Mesenchymal stem cell (in vitro differentiated cells and primary cell): ENCODE results near the gene ALKBH4.

ENCODE experiments used
- DNase-seq: peaks from one replicate; pipeline ENCODE4 v3.0.0-alpha.2; 2013
- H2AFZ ChIP-seq: one replicate; pipeline ENCODE4 v1.6.1; 2013; ENCODE audit warnings: low read depth, mild to moderate bottlenecking, control low read depth, inconsistent platforms, low read length, moderate library complexity
- H2AK5ac ChIP-seq: 2 replicates; pipeline ENCODE4 v1.6.1; 2013; ENCODE audit warnings: low read length, moderate library complexity, mild to moderate bottlenecking, inconsistent platforms; ENCODE audit not compliant: severe bottlenecking
- H2BK120ac ChIP-seq: one replicate; pipeline ENCODE4 v1.6.1; 2013; ENCODE audit warnings: low read depth, mild to moderate bottlenecking, inconsistent platforms, low read length, moderate library complexity
- H2BK12ac ChIP-seq, 2 experiments: one replicate each; pipeline ENCODE4 v1.6.1; 2013; ENCODE audit warnings: inconsistent platforms in 2 of 2, low read length in 2 of 2, mild to moderate bottlenecking in 2 of 2, moderate library complexity in 2 of 2, control low read depth in 1 of 2
- H2BK15ac ChIP-seq: one replicate; pipeline ENCODE4 v1.6.1; 2013; ENCODE audit warnings: mild to moderate bottlenecking, low read depth, inconsistent platforms; ENCODE audit not compliant: poor library complexity, severe bottlenecking
- H2BK5ac ChIP-seq: 2 replicates; pipeline ENCODE4 v1.6.1; 2013; ENCODE audit warnings: low read depth, mild to moderate bottlenecking, low read length, control low read depth, inconsistent platforms; ENCODE audit not compliant: poor library complexity, severe bottlenecking
- H3K14ac ChIP-seq, 2 experiments: one replicate each; pipeline ENCODE4 v1.6.1; 2013; ENCODE audit warnings: inconsistent platforms in 2 of 2, low read length in 2 of 2, control low read depth in 1 of 2, mild to moderate bottlenecking in 1 of 2, moderate library complexity in 1 of 2
- H3K18ac ChIP-seq, 2 experiments: one replicate each; pipeline ENCODE4 v1.6.1; 2013; ENCODE audit warnings: inconsistent platforms in 2 of 2, low read length in 2 of 2, control low read depth in 1 of 2, low read depth in 1 of 2, mild to moderate bottlenecking in 1 of 2
- H3K23ac ChIP-seq, 2 experiments: one replicate each; pipeline ENCODE4 v1.6.1; 2013; ENCODE audit warnings: inconsistent platforms in 2 of 2, low read length in 2 of 2, mild to moderate bottlenecking in 2 of 2, moderate library complexity in 2 of 2, control low read depth in 1 of 2
- H3K27ac ChIP-seq: 2 replicates; pipeline ENCODE4 v1.5.1; 2013; ENCODE audit warnings: mild to moderate bottlenecking, moderate library complexity, low read length, control low read depth, inconsistent platforms; ENCODE audit not compliant: poor library complexity, severe bottlenecking
- H3K27me3 ChIP-seq, 2 experiments: 2 replicates each; pipeline versions ENCODE4 v1.6.1 to v1.7.0; 2013; ENCODE audit warnings: low read length in 2 of 2, mild to moderate bottlenecking in 2 of 2, moderate library complexity in 2 of 2, control low read depth in 1 of 2, inconsistent platforms in 1 of 2; ENCODE audit not compliant: control insufficient read depth in 1 of 2, insufficient read depth in 1 of 2
- H3K36me3 ChIP-seq, 2 experiments: 2 replicates each; pipeline versions ENCODE4 v1.6.1 to v1.7.0; 2013; ENCODE audit warnings: low read length in 2 of 2, control low read depth in 1 of 2, inconsistent platforms in 1 of 2, low read depth in 1 of 2, mild to moderate bottlenecking in 1 of 2; ENCODE audit not compliant: insufficient read depth in 2 of 2, control insufficient read depth in 1 of 2
- H3K4ac ChIP-seq, 2 experiments: one replicate each; pipeline ENCODE4 v1.6.1; 2013; ENCODE audit warnings: inconsistent platforms in 2 of 2, low read length in 2 of 2, mild to moderate bottlenecking in 2 of 2, moderate library complexity in 2 of 2, control low read depth in 1 of 2, low read depth in 1 of 2
- H3K4me1 ChIP-seq: 2 replicates; pipeline ENCODE4 v1.6.1; 2013; ENCODE audit warnings: low read depth, low read length, control low read depth; ENCODE audit not compliant: control insufficient read depth, insufficient read depth
- H3K4me2 ChIP-seq: 2 replicates; pipeline ENCODE4 v1.6.1; 2013; ENCODE audit warnings: low read length, mild to moderate bottlenecking, inconsistent platforms; ENCODE audit not compliant: poor library complexity, severe bottlenecking
- H3K4me3 ChIP-seq, 2 experiments: 2 replicates each; pipeline versions ENCODE4 v1.5.1 to v1.7.0; 2013; ENCODE audit warnings: low read length in 2 of 2, mild to moderate bottlenecking in 2 of 2, control low read depth in 1 of 2, low read depth in 1 of 2; ENCODE audit not compliant: insufficient read depth in 1 of 2
- H3K79me1 ChIP-seq: replicated peaks from 2 replicates; pipeline ENCODE4 v1.6.1; 2013; ENCODE audit warnings: mild to moderate bottlenecking, control low read depth, low read length, inconsistent platforms; ENCODE audit not compliant: poor library complexity, severe bottlenecking
- H3K9ac ChIP-seq: 2 replicates; pipeline ENCODE4 v1.7.0; 2013; ENCODE audit warnings: mild to moderate bottlenecking, low read length, moderate library complexity
- H3K9me3 ChIP-seq: 2 replicates; pipeline ENCODE4 v1.7.0; 2013; ENCODE audit warnings: mild to moderate bottlenecking, low read length; ENCODE audit not compliant: control insufficient read depth
- H4K8ac ChIP-seq: one replicate; pipeline ENCODE4 v1.6.1; 2013; ENCODE audit warnings: inconsistent platforms, mild to moderate bottlenecking, low read length, moderate library complexity
- H4K91ac ChIP-seq: one replicate; pipeline ENCODE4 v1.6.1; 2013; ENCODE audit warnings: mild to moderate bottlenecking, low read length, inconsistent platforms
- WGBS: methylation state at CpG from one replicate; pipeline ENCODE4 v1.1.7; 2013; ENCODE audit warnings: mixed read lengths; 5-methylcytosine and 5-hydroxymethylcytosine counted together

Gene ALKBH4

DNA sequence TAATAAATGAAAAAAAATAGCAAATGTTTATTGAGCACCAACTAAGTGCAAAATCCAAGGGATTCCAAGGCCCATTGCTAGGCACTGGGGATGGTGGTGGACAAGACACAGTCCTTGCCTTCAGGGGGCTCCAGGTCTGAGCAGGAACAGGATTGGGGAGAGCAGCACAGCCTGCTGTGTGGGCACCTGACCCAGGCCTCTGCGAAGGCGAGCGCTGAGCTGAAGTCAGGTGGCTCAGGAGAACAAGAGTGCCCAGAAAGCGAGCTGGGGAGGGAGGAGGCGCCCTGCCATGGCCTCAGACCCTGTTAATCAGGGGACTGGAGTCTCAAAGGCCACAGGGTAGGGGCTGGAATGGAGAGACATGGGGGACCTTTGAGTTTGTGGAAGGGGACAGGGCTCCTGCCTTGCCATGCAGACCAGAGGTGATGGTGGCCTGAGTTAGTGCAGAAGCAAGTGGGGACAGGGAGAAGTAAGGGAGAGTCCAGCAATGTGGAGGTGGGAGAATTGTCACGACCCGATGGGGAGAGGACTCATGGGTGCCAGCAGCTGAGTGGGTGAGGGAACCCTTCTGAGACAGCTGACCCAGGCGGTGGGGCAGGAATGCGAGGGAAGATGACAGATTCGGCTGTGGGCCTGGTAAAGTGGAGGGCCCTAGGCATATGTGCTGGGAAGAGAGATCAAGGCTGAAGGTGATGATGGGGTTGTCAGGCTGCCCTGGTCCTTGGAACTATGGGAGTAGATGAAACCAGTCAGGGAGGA, 35.3 kb downstream of the ALKBH4 start:
- H3K4me2 ChIP-seq, result no peak overlapping the region
- H4K8ac ChIP-seq, result no peak overlapping the region
- no peak overlapping the region for H2BK15ac ChIP-seq
- H3K79me1 ChIP-seq, result peaks cover 4% of the 10 kb centered on the region
- 98% methylated on average over 10 of the region's 10 CpGs for WGBS
- no peak overlapping the region for H2AFZ ChIP-seq
- H3K4me3 ChIP-seq, result no peak overlapping the region
- H3K36me3 ChIP-seq, result peaks cover 35 to 37% of the 10 kb centered on the region in 2 experiments
- H3K9ac ChIP-seq, result no peak overlapping the region
- no peak overlapping the region for H4K91ac ChIP-seq
- H3K27ac ChIP-seq, result no peak overlapping the region
- H3K9me3 ChIP-seq, result no peaks in the 10 kb centered on the region
- no peak overlapping the region for H2AK5ac ChIP-seq
- H2BK120ac ChIP-seq, result no peak overlapping the region
- H3K4me1 ChIP-seq, result peaks cover 36% of the 10 kb centered on the region
- no peak for DNase-seq
- H2BK12ac ChIP-seq, result no peak overlapping the region
- H3K4ac ChIP-seq, result no peak overlapping the region
- no peak overlapping the region for H3K18ac ChIP-seq
- no peak overlapping the region for H2BK5ac ChIP-seq
- H3K27me3 ChIP-seq, result no peaks in the 10 kb centered on the region
- no peak overlapping the region for H3K14ac ChIP-seq
- no peak overlapping the region for H3K23ac ChIP-seq

- no peak overlapping the region for H2BK5ac ChIP-seq
- H3K23ac ChIP-seq, result no peak overlapping the region
- WGBS, result 94% methylated on average over 4 of the region's 5 CpGs
- H3K27ac ChIP-seq, result no peak overlapping the region
- peaks cover 3% of the 10 kb centered on the region for H3K79me1 ChIP-seq
- no peak overlapping the region for H3K4me2 ChIP-seq
- no peaks in the 10 kb centered on the region for H3K27me3 ChIP-seq
- no peak overlapping the region for H4K8ac ChIP-seq
- peaks cover 47% of the 10 kb centered on the region in 2 experiments for H3K36me3 ChIP-seq
- DNase-seq, result no peak
- H2AK5ac ChIP-seq, result no peak overlapping the region
- no peak overlapping the region for H3K4me3 ChIP-seq
- H2BK120ac ChIP-seq, result no peak overlapping the region
- peaks cover 26% of the 10 kb centered on the region for H3K4me1 ChIP-seq
- H3K9me3 ChIP-seq, result no peaks in the 10 kb centered on the region
- H2BK12ac ChIP-seq, result no peak overlapping the region
- H3K9ac ChIP-seq, result no peak overlapping the region
- H3K18ac ChIP-seq, result no peak overlapping the region
- no peak overlapping the region for H3K14ac ChIP-seq
- H2AFZ ChIP-seq, result no peak overlapping the region
- no peak overlapping the region for H2BK15ac ChIP-seq
- H3K4ac ChIP-seq, result no peak overlapping the region
- H4K91ac ChIP-seq, result no peak overlapping the region
These were observed 37.7 kb downstream of the ALKBH4 start for GRCh38 chr7:102427019-102427405.

- no peak overlapping the region for H4K91ac ChIP-seq
- H3K27ac ChIP-seq, result no peak overlapping the region
- peaks cover 21% of the 10 kb centered on the region for H3K4me1 ChIP-seq
- no peaks in the 10 kb centered on the region for H3K9me3 ChIP-seq
- no peak overlapping the region for H2AFZ ChIP-seq
- H3K14ac ChIP-seq, result no peak overlapping the region
- H3K9ac ChIP-seq, result no peak overlapping the region
- no peak overlapping the region for H3K23ac ChIP-seq
- no peak overlapping the region for H2AK5ac ChIP-seq
- H3K79me1 ChIP-seq, result peaks cover 3% of the 10 kb centered on the region
- H2BK5ac ChIP-seq, result no peak overlapping the region
- no peak overlapping the region for H2BK12ac ChIP-seq
- no peak overlapping the region for H4K8ac ChIP-seq
- no peak for DNase-seq
- WGBS, result 95% methylated on average over 14 of the region's 16 CpGs
- H3K18ac ChIP-seq, result no peak overlapping the region
- H2BK15ac ChIP-seq, result no peak overlapping the region
- H3K4me3 ChIP-seq, result no peak overlapping the region
- no peak overlapping the region for H3K4me2 ChIP-seq
- no peak overlapping the region for H3K4ac ChIP-seq
- no peaks in the 10 kb centered on the region for H3K27me3 ChIP-seq
- peaks cover 47 to 51% of the 10 kb centered on the region in 2 experiments for H3K36me3 ChIP-seq
- no peak overlapping the region for H2BK120ac ChIP-seq
These were observed 38.2 kb downstream of the ALKBH4 start for GRCh38 chr7:102426268-102427018.

GRCh38 chr7:102425639-102426267, 38.9 kb downstream of the ALKBH4 start:
- H3K27ac ChIP-seq, result peak overlapping the region; percentile 21
- H4K8ac ChIP-seq, result no peak overlapping the region
- 93% methylated on average over 25 of the region's 25 CpGs for WGBS
- no peak overlapping the region for H2BK5ac ChIP-seq
- H2BK15ac ChIP-seq, result no peak overlapping the region
- H3K9ac ChIP-seq, result no peak overlapping the region
- peaks cover 4% of the 10 kb centered on the region for H3K79me1 ChIP-seq
- H2BK120ac ChIP-seq, result no peak overlapping the region
- H3K27me3 ChIP-seq, result no peaks in the 10 kb centered on the region
- H2AFZ ChIP-seq, result no peak overlapping the region
- DNase-seq, result no peak
- H3K18ac ChIP-seq, result no peak overlapping the region
- no peak overlapping the region for H2AK5ac ChIP-seq
- no peak overlapping the region for H3K4ac ChIP-seq
- H3K23ac ChIP-seq, result no peak overlapping the region
- H2BK12ac ChIP-seq, result no peak overlapping the region
- no peak overlapping the region for H4K91ac ChIP-seq
- H3K36me3 ChIP-seq, result peaks cover 52 to 58% of the 10 kb centered on the region in 2 experiments
- H3K14ac ChIP-seq, result no peak overlapping the region
- no peak overlapping the region for H3K4me3 ChIP-seq
- no peaks in the 10 kb centered on the region for H3K9me3 ChIP-seq
- H3K4me1 ChIP-seq, result peaks cover 17% of the 10 kb centered on the region
- H3K4me2 ChIP-seq, result peak overlapping the region; percentile 32
